Amniotic stem cell (primary cell): Measurements from ENCODE around the gene PCDHGC5.

Experiments used
- DNase-seq: peaks from one replicate; lab custom pipeline; 2025; lab: John Stamatoyannopoulos, UW

PCDHGC5 gene

GRCh38 chr5:141533897-141534296 lies 45.0 kb downstream of the PCDHGC5 start:
- DNase-seq, result no peak

DNA sequence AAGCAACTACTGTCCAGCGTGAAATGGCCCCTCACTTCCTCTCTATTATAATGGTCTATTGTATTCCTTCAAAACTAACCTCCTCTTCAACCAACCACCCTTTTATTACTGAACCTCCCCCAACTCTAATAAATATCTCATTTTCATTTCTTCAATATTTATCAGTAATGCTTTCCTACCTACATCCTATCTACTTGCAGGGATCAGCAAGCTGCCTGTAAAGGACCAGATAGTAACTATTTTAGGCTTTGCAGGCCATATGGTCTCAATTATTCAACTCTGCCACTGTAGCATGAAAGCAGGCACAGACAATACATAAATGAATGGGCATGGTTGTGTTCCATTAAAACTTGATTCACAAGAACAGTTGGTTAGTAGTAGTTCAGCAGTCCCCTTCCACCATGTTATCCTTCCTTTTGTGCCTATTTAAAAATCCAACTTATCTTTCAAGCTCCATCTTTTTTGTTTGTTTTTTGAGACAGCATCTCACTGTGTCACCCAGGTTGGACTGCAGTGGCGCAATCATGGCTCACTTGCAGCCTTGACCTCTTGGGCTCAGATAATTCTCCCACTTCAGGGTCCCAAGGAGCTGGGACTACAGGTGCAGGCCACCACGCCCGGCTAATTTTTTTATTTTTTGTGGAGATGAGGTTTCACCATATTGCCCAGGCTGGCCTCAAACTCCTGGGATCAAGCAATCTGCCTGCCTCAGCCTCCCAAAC lies 45.8 kb downstream of the PCDHGC5 start:
- no peak for DNase-seq
